ENCODE measurements around the gene SLC7A9.
"Not testable (repeated sequence)": the region's sequence is repeated elsewhere in the genome, so short reads cannot be mapped to it uniquely, and the experiment has no call there.

Gene SLC7A9

DNA sequence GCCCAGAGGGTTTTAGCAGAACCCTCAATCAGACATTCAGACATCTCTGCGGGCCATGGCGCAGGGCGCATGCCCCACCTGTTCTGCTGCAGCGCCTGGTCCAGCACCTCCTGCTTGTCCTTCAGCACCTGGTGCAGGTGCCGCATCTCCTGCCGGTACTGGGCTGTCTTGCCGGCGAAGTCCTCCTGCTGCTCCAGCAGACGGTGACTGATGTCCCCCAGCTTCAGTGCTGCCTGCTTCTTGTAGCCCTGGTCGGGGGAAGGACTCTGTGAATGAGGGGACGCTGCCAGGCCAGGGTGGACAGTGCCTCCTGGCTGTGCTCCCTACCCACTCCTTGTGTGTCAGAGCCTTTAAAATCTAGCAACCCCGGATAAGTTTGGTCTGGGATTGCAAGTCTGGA lies 12.2 kb upstream of the SLC7A9 start:
- DNase-seq (ENCODE audit: low spot score): no peak

- DNase-seq (ENCODE audit: low spot score): no peak
These were observed 11.1 kb upstream of the SLC7A9 start for GRCh38 chr19:32880622-32881021.

DNA sequence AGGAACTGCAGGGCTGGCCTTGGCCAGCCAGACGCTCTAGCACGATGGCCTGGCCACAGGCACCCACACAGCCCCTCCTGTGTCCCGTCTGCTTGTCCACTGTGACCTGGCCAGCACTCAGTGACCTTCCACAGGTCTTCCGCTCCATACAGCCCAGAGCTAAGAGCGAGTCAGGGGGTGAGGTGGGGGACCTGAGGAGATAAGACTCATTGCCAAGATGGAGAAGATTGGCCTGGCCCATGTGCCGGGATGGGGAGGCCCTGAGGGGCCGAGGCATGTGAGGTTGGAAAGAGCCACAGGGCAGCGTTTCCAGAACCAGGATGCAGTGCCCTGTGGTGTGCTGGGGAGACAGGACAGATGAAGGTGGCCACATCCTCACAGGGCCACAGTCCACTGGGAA lies 10.2 kb upstream of the SLC7A9 start:
- DNase-seq (ENCODE audit: low spot score): no peak

DNA sequence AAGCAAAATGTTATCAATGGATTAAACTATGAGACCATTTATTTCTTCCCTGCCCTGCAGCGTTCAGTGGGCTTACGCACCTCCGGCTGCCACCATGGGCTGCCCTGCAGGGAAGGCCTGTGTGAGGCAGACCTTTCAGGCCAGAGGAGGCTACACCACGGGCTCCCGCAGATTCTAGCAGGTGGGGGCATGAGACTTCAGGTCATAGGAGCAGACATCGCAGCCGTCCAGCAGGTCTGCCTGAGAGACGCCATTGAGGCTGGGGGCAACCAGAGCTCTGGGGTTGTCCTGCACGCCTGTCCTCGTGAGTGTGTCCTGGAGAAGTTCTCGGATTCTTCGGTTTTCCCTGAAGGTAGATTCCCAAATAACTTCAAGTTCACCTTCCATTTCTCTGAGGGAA lies 9.4 kb upstream of the SLC7A9 start:
- no peak for DNase-seq (ENCODE audit: low spot score)

DNA sequence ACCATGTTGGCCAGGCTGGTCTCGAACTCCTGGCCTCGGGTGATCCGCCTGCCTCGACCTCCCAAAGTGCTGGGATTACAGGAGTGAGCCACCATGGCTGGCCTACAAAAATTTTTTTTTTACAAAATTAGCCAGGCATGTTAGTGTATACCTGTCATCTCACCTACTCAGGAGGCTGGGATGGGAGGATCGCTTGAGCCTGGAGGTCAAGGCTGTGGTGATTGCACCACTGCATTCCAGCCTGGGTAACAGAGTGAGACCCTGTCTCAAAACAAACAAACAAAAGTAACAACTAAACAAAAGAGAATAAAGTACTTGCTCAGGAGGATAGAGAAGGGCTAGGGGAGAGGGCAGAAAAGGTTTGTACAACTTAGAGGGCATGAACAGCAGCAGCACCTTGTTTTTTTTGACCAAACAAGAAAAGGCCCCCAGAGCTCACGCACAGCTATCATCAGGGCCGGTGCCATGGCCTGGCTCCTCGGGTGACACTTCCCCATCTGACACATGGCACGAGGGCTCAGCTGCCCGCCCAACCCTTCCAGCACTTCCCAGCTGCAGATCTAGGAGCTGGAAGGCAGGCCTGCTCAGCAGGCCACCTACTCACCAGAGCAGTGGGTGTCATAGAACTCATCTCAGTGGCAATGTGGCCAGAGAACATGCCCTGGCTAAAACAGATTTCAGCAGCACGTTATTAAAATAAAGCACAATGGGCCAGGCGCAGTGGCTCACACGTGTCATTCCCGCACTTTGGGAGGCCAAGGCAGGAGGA lies 8.6 kb upstream of the SLC7A9 start:
- no peak for DNase-seq (ENCODE audit: low spot score)

DNA sequence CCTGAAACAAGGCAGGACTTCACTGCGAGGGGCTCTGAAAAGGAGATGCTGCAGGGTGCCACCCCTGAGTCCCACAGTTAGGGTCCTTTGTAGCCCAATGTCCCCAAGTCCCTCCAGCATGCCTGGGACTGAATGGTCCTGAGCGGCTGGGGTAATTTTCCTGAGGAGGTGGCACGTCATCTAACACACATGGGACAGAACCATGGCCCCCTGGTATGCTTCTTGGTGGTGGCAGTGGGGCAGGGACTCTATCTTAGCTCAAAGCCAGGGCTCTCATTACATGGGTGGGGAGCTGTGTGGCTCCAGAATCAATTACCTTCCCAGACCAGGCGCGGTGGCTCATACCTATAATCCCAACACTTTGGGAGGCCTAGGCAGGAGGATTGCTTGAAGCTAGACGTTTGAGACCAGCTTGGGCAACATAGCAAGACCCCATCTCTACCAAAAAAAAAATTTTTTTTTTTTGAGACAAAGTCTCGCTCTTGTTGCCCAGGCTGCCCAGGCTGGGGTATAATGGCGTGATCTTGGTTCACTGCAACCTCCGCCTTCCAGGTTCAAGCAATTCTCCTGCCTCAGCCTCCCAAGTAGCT lies 7.9 kb upstream of the SLC7A9 start:
- DNase-seq (ENCODE audit: low spot score): no peak

DNA sequence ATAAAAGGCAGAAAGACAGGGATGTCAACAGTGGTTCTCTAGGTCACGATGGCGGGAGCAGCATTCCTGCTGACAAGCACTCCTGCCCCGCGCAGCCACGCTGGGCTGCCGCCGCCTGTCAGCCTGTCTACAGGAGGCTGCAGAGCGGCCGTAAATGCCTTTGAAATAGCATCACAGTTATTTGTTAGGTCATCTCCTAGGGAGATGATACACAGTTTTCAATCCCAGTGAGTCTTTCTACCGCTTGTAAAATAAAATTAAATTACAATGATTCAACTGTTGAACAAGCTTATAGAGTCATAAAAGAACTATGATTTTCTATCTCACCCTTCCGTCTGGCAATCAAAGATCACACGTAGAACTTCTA lies 7.3 kb upstream of the SLC7A9 start:
- no peak for DNase-seq (ENCODE audit: low spot score)

- DNase-seq (ENCODE audit: low spot score): no peak
These were observed 6.8 kb upstream of the SLC7A9 start for GRCh38 chr19:32876236-32876918.

- DNase-seq (ENCODE audit: low spot score): no peak
These were observed 5.9 kb upstream of the SLC7A9 start for GRCh38 chr19:32875428-32875827.

- no peak for DNase-seq (ENCODE audit: low spot score)
These were observed 5.0 kb upstream of the SLC7A9 start for GRCh38 chr19:32874605-32875004.

- DNase-seq (ENCODE audit: low spot score): no peak
These were observed 3.8 kb upstream of the SLC7A9 start for GRCh38 chr19:32873247-32873959.

GRCh38 chr19:32872391-32872790 lies 2.8 kb upstream of the SLC7A9 start:
- DNase-seq (ENCODE audit: low spot score): no peak

- DNase-seq (ENCODE audit: low spot score): no peak
These were observed 1.4 kb upstream of the SLC7A9 start for GRCh38 chr19:32870981-32871451.

DNA sequence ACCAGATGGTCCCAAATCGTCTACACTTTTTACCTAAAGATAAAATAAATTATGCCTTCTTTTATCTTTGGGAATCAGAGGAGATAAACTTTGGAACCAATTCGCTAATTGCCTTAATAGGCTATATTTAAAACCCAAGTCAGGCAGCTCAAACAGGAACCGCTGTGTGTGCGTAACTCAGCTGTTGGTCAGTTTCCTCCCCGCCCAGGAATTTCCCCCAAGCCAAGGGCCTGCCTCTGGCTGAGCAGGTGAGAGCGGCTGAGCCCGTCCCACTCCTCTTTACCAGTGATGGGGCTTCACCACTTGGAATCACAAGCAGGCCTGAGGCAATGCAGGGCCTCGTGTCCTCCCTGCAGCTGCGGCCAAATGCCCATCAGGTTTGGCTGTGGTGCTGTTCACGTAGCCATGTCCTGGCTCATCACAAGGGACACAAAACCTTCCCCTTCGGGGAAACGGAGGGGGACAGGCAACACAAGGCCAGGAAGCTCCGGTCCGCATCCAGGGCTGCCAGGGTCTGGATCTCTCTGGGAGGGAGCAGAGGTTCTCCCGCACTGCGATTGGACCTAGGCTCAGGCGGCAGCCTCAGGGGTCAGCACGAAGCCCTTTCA lies 503 bp upstream of the SLC7A9 start:
- DNase-seq (ENCODE audit: low spot score): no peak

DNA sequence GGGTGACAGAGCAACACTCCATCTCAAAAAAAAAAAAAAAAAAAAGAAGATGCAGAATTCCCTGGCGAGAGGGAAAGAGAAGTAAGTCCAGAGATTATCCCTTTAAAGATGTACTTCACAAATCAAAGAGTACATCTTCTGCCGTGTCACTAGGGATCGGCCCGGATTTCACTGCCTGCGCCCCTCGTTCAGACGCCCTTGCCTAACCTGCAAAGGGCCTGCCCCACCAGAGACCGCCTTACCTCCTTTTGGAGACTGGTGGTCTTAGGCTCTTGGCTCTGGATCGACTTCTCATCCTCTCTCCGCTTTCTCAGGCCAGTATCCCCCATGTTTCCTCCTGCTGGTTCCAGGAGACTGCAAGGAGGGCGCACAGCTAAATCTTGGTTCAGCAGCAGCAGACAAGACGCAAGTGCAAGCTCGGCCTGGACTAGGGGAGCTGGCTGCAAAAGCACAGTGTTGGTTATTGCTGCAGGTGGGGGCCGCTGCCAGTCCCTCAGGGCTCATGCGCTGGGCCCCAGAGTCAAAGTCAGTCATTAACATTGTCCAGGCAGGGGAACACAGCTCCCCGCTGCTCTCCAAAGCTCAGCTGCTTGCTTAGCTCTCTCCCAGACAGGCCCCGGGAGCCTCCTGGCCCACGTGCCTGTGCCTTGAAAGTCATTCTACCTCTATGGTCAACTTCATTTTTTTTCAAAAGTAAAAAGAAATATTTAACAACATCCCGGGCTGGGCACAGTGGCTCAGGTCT lies 1.2 kb downstream of the SLC7A9 start:
- DNase-seq (ENCODE audit: low spot score): no peak

DNA sequence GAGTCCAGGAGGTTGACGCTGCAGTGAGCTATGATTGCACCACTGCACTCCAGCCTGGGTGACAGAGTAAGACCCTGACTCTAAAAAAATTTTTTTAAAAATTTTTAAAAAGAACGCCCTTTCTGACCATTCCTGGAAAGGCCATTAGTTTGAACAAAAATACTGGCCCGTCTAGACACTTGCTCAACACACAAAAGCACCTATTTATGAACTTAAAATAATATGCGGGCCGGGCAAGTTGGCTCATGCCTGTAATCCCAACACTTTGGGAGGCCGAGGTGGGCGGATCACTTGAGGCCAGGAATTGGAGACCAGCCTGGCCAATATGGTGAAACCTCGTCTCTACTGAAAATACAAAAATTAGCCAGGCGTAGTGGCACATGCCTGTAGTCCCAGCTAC lies 2.1 kb downstream of the SLC7A9 start:
- DNase-seq (ENCODE audit: low spot score): not testable (repeated sequence)

DNA sequence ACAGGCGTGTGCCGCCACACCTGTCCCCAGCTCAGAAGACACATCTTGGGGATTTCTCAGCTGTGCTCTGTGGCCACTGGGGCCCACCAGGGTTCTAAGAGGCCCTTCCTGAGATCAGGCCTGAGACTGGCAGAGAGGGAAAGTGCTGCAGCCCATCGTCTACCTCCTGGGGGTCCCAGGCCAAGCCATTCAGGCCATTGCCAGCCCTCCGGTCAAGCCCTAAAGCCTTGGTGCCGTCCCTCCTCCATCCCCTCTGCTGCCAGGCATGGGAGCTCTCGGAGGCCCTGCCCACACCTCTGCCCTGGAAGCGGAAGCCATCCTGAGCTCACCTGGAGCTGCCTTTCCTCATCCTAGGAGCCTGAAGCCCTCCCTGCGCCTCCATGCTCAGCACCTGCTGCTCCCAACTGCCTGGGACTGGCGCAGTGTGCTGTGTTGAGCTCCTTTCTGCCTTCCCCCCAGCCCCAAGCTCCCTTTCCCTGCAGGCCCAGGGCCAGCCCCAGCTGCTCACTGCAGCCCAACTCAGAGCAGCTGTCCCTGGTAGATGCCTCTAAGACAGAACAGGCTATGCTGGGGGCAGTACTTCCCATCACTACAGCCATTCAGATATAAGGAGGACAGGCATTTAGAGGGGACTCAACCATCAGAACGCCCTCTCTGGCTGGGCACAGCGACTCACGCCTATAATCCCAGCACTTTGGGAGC lies 2.9 kb downstream of the SLC7A9 start:
- no peak for DNase-seq (ENCODE audit: low spot score)

DNA sequence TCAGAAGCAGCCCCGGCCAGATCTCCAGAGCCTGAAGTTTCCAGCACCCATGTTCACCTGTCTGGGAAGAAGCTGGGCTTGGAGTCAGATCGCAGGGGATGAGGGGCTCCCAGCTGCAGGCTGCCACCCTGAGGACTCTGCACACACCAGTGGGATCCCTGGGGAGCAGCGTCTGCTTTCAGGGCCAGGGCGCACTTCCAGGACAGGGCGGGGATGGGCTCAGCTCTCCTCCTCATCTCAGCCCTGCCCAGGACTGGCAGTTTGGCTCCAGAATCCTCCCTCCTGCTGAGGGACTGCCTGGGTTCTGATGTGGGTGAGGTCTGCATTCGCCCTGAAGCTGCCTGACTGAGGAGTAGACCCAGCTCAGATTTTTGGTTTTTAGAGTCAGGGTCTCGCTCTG lies 3.5 kb downstream of the SLC7A9 start:
- no peak for DNase-seq (ENCODE audit: low spot score)

DNA sequence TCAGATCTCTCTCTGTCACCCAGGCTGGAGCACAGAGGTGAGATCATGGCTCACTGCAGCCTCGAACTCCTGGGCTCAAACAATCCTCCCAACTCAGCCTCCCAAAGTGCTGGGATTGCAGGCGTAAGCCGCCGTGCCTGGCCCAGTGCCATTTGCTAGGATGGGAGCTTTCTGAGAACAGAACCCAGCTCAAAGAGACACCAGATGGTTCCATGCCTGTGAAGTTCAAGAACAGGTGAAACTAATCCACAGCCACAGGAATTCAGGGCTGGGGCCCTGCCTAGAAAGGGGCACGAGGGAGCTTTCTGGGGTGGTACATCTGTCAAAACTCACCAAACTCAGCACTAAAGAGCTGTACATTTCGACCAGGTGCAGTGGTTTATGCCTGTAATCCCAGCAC lies 4.2 kb downstream of the SLC7A9 start:
- no peak for DNase-seq (ENCODE audit: low spot score)

GRCh38 chr19:32864318-32865007 lies 5.1 kb downstream of the SLC7A9 start:
- DNase-seq (ENCODE audit: low spot score): no peak
